ENCODE results near the gene DNAJA3.

DNAJA3 gene

DNA sequence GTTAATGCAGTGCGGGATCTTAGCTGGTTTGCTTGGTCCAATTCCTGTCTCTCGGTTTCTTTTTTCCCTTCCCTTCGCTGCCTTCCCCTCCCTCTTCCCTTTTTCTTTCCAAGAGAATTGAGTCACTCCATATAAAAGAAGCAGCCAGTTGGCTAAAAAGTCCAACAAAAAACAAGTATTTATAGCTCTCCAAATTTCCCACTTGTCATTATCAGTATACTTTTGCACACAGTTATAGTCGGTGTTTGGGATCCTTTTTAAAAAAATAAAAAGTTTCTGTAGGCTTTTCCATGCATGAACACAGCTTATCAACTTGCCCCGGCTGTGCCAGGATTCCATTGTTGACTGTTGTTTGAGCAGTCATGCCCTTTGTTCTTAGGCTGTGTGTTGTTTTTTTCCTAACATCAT is 75.4 kb downstream of the DNAJA3 start:
- FAIRE-seq (no peak), DNase-seq (ENCODE audit: insufficient read length, low spot score) (no peak)

GRCh38 chr16:4505356-4506147 is 79.9 kb downstream of the DNAJA3 start:
- FAIRE-seq = no peak
- no peak for DNase-seq (ENCODE audit: insufficient read length, low spot score)
